Kasumi-1 (cell line): Measurements from ENCODE around the gene FRG2B.
"Not testable (repeated sequence)": the region's sequence is repeated elsewhere in the genome, so short reads cannot be mapped to it uniquely, and the experiment has no call there.

Experiments
- DNase-seq, 2 experiments: peaks; one replicate each; lab custom pipeline; 2025; lab: John Stamatoyannopoulos, UW

FRG2B gene

DNA sequence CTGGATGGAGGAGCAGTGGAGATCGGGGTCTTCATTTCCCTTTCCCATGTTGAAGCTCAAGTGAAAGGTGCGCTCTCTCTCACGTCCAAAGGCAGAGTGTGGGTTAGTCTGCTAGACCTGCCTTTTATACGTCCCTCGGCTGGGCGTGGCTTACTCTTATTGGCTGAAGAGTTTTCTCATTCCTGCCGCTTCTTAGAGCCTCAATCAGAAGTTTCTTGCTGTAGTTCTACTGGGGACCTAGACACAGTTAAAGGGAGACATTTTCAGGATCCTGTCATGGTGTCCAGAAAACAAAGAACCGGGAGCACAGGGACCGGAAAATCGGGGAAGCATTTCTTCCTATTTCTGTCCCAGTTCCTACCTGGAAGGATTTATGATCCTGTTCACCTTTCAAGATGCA is at the start of gene FRG2B:
TSS of gene FRG2B (minus strand) at position 101 of the 400 bp plus-strand sequence. CDS start at position 48, 53 bp downstream.
- DNase-seq, result not testable (repeated sequence)

- DNase-seq, result not testable (repeated sequence)
These were observed 40.9 kb upstream of the FRG2B start for GRCh38 chr10:133667446-133667845.

DNA sequence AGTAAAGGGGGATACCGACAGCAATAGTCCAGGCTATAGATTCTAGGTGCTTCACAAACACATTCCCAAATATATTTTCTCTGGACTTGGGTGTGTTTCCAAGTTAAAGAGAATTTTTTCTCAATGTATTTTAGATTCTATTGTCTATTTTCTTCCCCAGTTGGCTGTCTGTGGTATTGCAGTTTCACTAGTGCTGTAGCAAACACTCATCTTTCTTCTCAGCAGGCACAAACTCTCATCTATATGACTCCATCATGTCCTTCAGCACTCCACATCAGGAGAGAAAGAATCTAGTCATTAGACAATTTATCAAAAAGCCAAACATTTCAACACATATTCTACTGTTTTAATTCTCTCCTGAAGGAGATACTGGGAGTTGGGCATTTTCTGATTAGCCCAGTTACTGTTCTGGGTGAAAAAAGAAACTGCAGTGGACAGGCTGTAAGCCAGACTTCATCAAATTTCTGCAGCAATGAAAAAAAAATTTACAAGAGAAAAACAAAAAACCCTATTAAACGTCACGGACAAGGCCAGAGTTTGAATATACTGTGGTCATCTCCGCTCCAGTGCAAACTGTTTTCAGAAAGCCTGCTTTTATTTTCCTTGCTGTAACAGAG is 37.1 kb upstream of the FRG2B start:
- DNase-seq, result not testable (repeated sequence)

- not testable (repeated sequence) for DNase-seq
These were observed 34.5 kb upstream of the FRG2B start for GRCh38 chr10:133661122-133661521.

DNA sequence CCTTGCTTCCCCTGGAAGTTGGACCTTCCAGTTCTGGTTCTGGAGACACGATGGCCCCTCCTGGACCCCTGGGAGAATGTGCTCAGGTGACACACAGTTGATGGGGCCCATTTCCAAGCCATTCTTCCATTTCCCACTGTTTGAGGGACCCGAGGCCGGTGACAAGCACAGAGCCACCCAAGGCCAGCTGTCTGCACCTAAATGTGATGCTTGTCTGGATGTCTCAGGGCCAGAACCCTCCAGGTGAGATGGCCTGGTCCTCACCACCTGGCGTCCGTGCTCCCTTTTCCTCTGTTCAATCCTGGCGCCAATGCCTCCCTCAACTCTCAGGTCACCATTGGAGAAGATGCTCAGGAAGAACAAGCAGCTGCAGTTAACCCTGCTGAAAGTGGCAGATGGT is 33.9 kb upstream of the FRG2B start:
- DNase-seq, result not testable (repeated sequence)

- DNase-seq, result not testable (repeated sequence)
These were observed 30.7 kb upstream of the FRG2B start for GRCh38 chr10:133657276-133657675.

DNA sequence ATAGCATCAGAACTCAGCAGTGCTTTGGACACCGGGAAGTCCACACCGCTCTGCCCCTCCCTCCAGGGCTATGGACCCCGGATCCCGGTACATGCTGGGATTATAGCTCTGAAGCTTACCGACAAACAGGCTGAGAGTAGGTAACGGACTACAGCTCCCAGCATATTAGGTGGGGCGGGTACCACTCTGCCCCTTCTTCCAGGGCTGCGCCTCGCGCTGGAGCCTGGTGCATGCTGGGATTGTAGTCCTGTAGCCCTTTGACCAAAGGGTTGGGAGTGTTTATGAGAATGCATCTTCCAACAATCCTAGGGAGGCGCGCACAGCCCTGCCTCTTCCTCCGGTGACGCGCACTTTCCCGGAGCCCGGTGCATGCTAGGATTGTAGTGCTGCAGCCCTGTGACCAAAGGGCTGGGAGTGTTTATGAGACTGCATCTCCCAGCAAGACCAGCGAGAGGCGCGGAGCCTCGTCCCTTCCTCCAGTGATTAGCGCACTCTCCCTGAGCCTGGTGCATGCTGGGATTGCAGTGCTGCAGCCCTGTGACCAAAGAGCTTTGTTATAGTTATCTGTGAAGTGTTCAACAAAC is 22.4 kb upstream of the FRG2B start:
- not testable (repeated sequence) for DNase-seq

DNA sequence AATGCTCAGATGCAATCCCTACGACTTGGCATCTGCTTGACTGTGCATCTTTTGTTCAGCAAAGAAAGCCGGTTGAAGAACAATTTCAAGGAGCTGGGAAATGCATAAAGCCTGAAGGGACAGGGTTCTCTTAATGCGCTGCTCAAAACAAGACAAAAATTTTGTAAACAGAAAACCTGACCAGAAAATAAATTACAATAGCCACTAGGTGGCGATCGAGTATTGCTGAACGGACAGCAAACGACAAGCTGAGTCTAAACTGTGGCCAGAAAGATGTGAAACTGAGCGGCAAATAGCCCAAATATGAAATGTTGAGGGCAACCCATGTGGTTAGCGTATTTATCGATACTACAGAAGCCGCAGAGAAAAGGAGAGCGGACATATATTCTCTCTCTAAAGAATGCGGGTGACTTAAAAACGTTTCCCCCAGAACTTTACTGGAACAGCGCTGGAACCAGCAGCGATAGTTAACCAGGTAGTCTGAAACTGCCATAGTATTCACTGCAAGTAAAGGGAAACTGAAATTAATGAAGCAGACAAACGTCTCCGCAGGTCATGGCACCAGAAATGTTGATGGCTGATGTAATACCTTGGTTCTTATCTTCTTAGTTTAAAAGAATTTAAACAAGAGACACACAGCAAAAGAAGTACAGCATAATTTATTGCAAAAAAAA is 20.6 kb upstream of the FRG2B start:
- not testable (repeated sequence) for DNase-seq

GRCh38 chr10:133637846-133638235 is 11.2 kb upstream of the FRG2B start:
- not testable (repeated sequence) for DNase-seq

DNA sequence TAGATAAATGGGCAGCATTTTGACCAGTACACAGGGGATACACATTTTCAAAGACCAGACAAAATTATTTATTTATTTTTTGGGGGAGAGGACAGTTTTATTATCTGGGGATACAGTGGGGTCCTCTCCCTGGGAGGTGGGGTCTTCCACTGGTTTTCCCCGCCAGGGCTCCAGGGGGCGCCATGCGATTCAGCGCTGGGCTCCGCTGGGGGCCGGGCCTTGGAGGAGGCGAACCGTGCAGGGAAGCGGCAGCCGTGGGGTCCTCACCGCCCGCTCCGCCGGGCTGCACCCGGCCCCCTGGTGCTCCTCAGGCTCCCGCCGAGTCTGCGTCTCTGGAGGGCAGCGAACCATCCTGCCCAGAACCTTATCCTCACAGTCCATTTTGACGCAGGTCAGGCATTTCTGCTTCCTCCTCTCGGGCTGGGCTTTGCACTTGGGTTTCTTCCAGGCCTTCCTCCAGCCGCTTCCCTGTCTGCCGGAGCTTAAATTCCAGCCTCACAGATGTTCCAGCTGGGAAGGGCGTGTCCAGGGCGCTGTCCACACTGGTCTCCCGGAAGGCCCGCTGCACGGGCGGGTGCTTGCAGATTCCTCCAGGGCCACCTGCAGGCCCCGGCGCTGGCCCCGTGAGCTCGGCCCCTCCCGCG is 10.7 kb upstream of the FRG2B start:
- DNase-seq, result not testable (repeated sequence)

DNA sequence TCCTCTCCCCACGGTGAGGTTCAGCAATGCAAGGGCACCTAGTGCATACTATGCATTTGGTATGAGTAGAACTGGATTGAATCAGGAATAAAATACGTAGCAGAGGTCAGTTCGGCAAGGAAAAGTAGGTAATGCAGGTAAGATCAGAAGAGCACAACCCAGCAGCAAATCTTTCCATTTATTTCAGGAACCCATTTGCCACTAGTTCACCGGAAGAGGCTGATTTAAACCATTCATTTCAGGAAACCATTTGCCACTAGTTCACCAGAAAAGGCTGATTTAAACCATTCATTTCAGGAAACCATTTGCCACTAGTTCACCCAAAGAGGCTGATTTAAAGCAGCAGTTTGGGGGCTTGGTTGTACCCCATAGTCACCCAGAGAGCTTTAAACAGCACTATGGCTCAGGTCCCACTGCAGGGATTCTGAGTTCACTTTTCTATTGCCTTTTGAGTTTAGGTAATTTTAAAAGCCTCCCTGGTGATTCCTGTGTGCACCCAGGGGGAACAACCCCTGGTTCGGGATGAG is 4.2 kb upstream of the FRG2B start:
- DNase-seq, result not testable (repeated sequence)

DNA sequence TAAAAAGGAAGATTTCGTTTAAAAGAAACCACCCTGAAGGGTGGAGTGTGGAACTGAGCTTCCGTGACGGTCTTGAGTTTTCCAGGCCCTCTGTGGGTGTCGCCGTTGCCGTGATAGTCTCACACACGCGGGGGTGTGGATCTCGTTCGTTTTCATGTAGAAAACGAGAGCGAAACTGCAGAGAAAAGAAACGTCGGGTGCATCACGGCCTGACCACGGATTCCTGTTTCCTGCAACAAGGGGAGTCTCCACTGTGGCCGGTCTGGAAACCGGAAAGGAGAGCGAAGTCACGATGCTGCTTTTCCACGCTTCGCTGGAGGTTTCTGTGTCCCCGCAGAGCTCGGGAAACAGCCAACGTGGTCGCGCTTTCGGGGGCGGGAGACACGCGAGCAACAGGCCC is 4.1 kb downstream of the FRG2B start:
- DNase-seq, result not testable (repeated sequence)

GRCh38 chr10:133618851-133619250 is 7.7 kb downstream of the FRG2B start:
- DNase-seq, result no peak

GRCh38 chr10:133617196-133617595 is 9.4 kb downstream of the FRG2B start:
- DNase-seq, result no peak

DNA sequence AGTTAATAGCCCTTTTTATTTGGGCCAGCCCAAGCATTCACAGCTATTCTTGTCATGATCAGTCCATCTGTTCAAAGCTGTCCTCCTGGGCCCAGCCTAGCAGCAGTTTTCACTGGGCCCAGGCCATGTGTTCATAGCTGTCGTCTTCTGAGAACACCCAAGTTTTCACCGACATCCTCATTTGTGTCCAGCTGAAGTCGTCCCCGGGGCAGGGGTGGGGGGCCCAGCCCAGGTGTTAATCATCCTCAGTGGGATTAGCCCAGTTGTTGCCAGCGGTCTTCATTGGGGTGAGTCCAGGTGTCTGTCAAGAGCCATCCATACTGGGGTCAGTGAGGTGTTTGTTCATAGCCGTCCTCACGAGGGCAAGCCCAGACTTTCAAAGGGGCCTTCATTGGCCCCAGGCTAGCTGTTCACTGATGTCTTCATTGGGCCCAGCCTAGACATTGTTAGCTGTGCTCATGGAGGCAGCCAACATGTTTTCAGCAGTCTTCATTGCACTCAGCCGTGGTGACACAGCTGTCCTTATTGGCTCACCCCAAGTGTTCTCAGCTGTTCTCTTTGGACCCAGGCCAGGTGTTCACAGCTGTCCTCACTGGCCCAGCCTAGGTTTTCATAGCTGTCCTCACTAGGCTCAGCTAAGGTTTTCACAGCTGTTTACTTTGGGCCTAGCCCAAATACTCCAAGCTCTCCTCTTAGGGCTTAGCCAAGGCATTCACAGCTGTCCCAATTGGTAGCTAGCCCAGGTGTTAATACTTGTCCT is 10.0 kb downstream of the FRG2B start:
- DNase-seq, result no peak

GRCh38 chr10:133614830-133615580 is 11.6 kb downstream of the FRG2B start:
- no peak for DNase-seq

DNA sequence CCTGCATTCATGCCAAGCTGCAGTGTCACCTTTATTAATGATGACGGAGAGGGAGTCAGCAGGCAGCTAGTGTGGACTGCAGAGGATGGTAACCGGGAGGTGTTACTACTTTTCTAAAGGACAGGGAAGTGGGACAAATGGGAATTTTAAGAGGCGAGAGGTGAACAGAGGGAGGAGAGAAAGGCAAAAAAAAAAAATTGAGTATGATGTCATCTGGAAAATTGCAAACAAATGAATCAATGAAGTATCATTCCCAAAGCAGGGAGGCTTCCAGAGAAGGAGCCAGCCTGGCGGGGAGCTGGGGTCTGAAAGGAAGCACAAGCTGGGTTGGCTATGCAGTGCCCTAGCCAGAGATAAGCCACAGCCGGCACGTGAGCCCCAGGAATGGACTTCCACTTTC is 12.9 kb downstream of the FRG2B start:
- no peak for DNase-seq

- no peak for DNase-seq
These were observed 15.5 kb downstream of the FRG2B start for GRCh38 chr10:133611079-133611478.

- peak; percentile 89 to 95 for DNase-seq
These were observed 17.7 kb downstream of the FRG2B start for GRCh38 chr10:133608855-133609254.

- not testable (repeated sequence) for DNase-seq
These were observed 23.2 kb downstream of the FRG2B start for GRCh38 chr10:133603434-133603833.

GRCh38 chr10:133600657-133601056 is 25.9 kb downstream of the FRG2B start:
- DNase-seq, result no peak
